Activated T-helper 17 cell treated with anti-CD3 and anti-CD28 coated beads, Interleukin-2, amount 50 U/mL, for 72 hours (primary cell): ENCODE data around the gene SLIT2. TPM values are rescaled to one million over a fixed set of nuclear protein-coding genes. Genes with fewer than 3 reads are reported as not detected.

ENCODE experiments used
- ATAC-seq: fragments of 150-1000 bp; cut with Tn5 transposase; replicated peaks from 2 replicates; pipeline ENCODE4 v1.10.0; 2021; ENCODE audit warnings: mild to moderate bottlenecking, moderate library complexity
- H3K27ac Mint-ChIP-seq: one replicate; pipeline ENCODE4 v1.8.0; 2022; ENCODE audit warnings: mixed read lengths
- H3K27me3 Mint-ChIP-seq: one replicate; pipeline ENCODE4 v1.8.0; 2022; ENCODE audit warnings: mixed read lengths
- H3K36me3 Mint-ChIP-seq: one replicate; pipeline ENCODE4 v1.8.0; 2022; ENCODE audit warnings: low read depth, mild to moderate bottlenecking, mixed read lengths
- H3K4me1 Mint-ChIP-seq: one replicate; pipeline ENCODE4 v1.8.0; 2022; ENCODE audit warnings: mixed read lengths
- H3K4me3 Mint-ChIP-seq: one replicate; pipeline ENCODE4 v1.8.0; 2022; ENCODE audit warnings: mild to moderate bottlenecking, mixed read lengths
- H3K9me3 Mint-ChIP-seq: one replicate; pipeline ENCODE4 v1.8.0; 2022; ENCODE audit warnings: mixed read lengths
- total RNA-seq, 2 donors: library from RNA; stranded (reverse); gene quantifications; one replicate each; pipeline ENCODE4 v1.2.3, GENCODE V29; 2022

SLIT2 gene
- total RNA-seq = not detected

DNA sequence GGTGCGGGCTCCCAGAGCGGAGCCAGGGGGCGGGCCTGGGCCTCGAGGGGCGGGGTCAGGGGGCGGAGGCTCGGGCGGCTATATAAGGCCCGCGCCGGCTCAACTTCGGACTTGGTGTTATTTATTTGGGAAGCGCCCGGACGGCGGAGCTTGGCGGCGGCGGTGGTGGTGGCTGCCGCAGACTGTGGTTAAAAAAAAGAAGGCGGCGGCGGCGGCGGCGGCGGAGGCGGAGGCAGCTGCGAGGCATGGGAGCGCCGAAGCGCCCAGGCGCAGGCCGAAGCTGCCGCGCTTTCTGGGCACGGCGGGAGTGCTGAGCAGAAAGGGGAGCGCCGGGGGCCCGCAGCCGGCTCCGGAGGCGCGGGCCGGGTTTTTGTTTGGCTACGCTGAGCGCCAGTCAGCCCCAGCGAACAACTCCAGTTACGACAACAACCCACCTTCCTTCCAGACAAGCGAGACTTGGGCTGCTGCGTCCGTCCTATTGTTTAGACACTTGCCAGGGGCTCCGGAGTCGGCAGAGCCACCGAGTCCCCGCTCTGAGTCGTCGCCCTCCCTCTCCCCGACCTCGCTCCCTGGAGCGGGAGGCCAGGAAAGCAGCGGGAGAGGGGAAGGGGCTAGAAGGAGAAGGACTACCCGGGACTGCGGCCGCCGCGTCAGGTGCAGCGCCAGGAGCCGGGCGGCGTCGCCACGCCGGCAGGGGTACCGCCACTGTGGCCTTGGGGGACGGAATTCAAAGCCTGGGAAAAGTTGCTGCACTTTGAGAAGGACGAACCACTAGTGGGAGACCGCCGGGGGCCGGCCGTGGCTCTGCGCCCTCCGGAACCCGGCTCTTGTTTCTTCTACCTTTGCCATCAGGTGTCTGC, at the start of gene SLIT2:
Gene SLIT2, plus strand, starts transcription at position 110 of the 860 bp plus-strand sequence. CDS start 1,911 bp downstream, outside the sequence.
- H3K4me1 Mint-ChIP-seq = no peaks in the 10 kb centered on the region
- peaks cover 37% of the 10 kb centered on the region for H3K27me3 Mint-ChIP-seq
- no peaks in the 10 kb centered on the region for H3K36me3 Mint-ChIP-seq
- H3K27ac Mint-ChIP-seq = no peak within 1 kb of the TSS
- H3K4me3 Mint-ChIP-seq = peak within 1 kb of the TSS; percentile 41
- ATAC-seq = no peak
- H3K9me3 Mint-ChIP-seq = no peaks in the 10 kb centered on the region

DNA sequence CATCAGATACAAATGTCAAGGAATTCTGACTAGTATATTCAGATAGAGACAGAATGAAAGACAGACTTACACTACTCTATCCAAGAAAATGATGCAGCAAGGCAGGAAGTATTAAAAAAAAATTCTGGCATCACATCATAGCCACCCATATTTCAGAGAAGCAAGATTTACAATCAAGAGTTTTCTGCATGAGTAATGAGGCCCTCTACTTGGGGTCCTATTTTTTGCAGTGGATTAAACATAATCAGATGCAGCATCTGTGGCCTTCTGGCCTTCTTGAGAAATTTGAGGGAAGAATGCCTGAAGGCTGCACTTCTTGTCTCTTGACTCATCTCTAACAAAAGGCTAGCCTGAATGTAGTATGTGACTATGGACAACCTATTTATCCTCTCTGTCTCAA, 48.2 kb upstream of the SLIT2 start:
- no peak for ATAC-seq
- no peaks in the 10 kb centered on the region for H3K36me3 Mint-ChIP-seq

GRCh38 chr4:20217521-20217920, 34.2 kb upstream of the SLIT2 start:
- ATAC-seq = no peak

More for the DNA sequence above, 48.2 kb upstream of the SLIT2 start:
- Mint-ChIP-seq H3K4me3 (no peak overlapping the region), H3K27me3 (no peaks in the 10 kb centered on the region), H3K27ac (no peak overlapping the region), H3K9me3 (peaks cover 3% of the 10 kb centered on the region), H3K4me1 (no peaks in the 10 kb centered on the region)

GRCh38 chr4:20217951-20218350, 33.8 kb upstream of the SLIT2 start:
- Mint-ChIP-seq H3K4me1 (no peaks in the 10 kb centered on the region), H3K27me3 (no peaks in the 10 kb centered on the region), H3K27ac (no peak overlapping the region), H3K9me3 (peaks cover 10% of the 10 kb centered on the region), H3K36me3 (no peaks in the 10 kb centered on the region), H3K4me3 (no peak overlapping the region)
- no peak for ATAC-seq

More at GRCh38 chr4:20217521-20217920, 34.2 kb upstream of the SLIT2 start:
- no peak overlapping the region for H3K27ac Mint-ChIP-seq
- H3K9me3 Mint-ChIP-seq = peaks cover 10% of the 10 kb centered on the region
- H3K27me3 Mint-ChIP-seq = no peaks in the 10 kb centered on the region
- H3K4me1 Mint-ChIP-seq = no peaks in the 10 kb centered on the region
- H3K36me3 Mint-ChIP-seq = no peaks in the 10 kb centered on the region
- no peak overlapping the region for H3K4me3 Mint-ChIP-seq

GRCh38 chr4:20219521-20219920, 32.2 kb upstream of the SLIT2 start:
- ATAC-seq = no peak
- Mint-ChIP-seq H3K36me3 (no peaks in the 10 kb centered on the region), H3K9me3 (peaks cover 8% of the 10 kb centered on the region), H3K4me3 (no peak overlapping the region), H3K27me3 (no peaks in the 10 kb centered on the region), H3K27ac (no peak overlapping the region), H3K4me1 (no peaks in the 10 kb centered on the region)

GRCh38 chr4:20237894-20238537, 13.7 kb upstream of the SLIT2 start:
- Mint-ChIP-seq H3K36me3 (no peaks in the 10 kb centered on the region), H3K27ac (no peak overlapping the region), H3K9me3 (peaks cover under 1% of the 10 kb centered on the region), H3K4me1 (no peaks in the 10 kb centered on the region), H3K27me3 (no peaks in the 10 kb centered on the region), H3K4me3 (no peak overlapping the region)
- ATAC-seq = no peak

DNA sequence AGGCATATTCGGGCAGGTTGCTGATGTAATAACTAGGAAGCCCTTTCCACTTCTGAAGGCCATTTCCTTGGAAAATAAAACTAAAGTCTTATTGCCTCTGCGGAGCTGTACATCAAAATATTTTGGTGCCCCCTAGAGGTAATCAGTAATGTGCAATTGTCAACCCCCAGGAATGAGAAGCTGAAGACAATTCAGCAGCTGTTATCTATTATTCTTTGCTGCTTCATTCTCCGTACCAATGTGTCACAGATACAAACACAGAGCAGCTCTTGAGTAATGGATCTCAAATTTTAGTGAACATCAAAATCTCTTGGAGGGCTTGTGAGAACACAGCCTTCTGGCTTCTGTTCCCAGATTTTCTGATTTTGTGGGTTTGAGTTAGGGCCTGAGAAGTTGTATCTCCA, 3.5 kb upstream of the SLIT2 start:
- no peaks in the 10 kb centered on the region for H3K4me1 Mint-ChIP-seq
- ATAC-seq = no peak
- no peak overlapping the region for H3K27ac Mint-ChIP-seq
- peaks cover 3% of the 10 kb centered on the region for H3K9me3 Mint-ChIP-seq
- peaks cover 19% of the 10 kb centered on the region for H3K27me3 Mint-ChIP-seq
- no peak overlapping the region for H3K4me3 Mint-ChIP-seq
- no peaks in the 10 kb centered on the region for H3K36me3 Mint-ChIP-seq

DNA sequence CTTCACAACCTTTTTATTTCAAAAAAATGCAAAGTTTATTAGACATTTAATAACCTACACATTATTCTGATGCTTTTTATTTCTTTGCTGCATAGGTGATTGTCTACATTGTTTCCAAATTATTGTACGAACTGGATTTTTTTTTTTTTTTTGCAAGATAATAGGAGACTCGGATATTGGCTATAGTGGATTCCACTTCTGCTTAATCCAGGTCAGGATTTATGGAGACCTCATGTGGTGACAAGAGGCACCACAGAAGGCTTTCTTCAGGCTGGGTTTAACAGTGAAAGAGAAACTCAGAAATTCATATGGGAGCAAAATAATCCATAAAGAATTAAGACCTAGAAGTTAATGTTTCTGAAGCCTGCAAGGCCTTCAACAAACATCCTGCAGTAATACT, 2.4 kb upstream of the SLIT2 start:
- H3K9me3 Mint-ChIP-seq = no peaks in the 10 kb centered on the region
- H3K36me3 Mint-ChIP-seq = no peaks in the 10 kb centered on the region
- H3K27ac Mint-ChIP-seq = no peak overlapping the region
- H3K4me1 Mint-ChIP-seq = no peaks in the 10 kb centered on the region
- ATAC-seq = no peak
- peaks cover 22% of the 10 kb centered on the region for H3K27me3 Mint-ChIP-seq
- H3K4me3 Mint-ChIP-seq = no peak overlapping the region

DNA sequence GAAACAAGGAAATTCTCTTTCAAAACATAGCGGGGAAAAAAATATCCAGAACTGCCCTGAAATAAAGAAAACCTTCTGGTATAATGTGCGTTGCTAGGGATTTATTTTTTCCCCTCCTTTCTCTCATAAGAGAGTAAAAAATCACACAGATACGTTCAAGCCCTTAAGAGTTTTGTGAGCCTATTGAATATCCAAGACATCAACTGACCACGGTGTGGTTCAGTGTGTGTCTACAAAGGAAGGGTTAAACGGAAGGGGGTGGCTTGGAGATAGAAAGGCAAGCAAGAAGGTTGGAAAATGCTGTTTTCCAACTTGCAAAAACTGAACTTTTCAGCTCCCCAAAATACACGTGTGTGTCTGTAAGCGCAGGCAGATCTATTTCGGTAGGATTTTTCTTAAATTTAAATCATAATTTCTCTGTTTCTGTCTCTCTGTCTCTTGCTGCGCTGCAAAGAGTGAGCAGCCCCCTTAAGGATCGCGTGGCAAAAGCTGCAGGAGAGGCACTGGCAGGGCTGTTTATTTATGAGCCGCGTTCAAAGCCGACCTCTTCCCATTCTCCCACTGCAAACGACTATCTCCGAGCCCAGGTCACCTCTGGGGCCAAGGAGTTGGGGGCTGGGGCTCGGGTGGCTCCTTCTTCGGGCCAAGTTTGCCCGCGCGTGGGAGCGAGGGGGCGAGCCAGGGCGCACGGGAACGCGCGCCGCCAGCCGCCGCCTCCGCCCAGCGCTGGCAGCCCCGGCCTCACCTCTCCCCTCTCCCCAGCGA, 492 bp upstream of the SLIT2 start:
- H3K27ac Mint-ChIP-seq = no peak overlapping the region
- H3K4me3 Mint-ChIP-seq = peak overlapping the region; percentile 37
- peaks cover 33% of the 10 kb centered on the region for H3K27me3 Mint-ChIP-seq
- no peaks in the 10 kb centered on the region for H3K36me3 Mint-ChIP-seq
- no peak for ATAC-seq
- no peaks in the 10 kb centered on the region for H3K4me1 Mint-ChIP-seq
- H3K9me3 Mint-ChIP-seq = no peaks in the 10 kb centered on the region

GRCh38 chr4:20252656-20253282, 1.1 kb downstream of the SLIT2 start:
- peak overlapping the region; percentile 41 for H3K4me3 Mint-ChIP-seq
- peaks cover 37% of the 10 kb centered on the region for H3K27me3 Mint-ChIP-seq
- no peaks in the 10 kb centered on the region for H3K36me3 Mint-ChIP-seq
- no peak overlapping the region for H3K27ac Mint-ChIP-seq
- H3K9me3 Mint-ChIP-seq = no peaks in the 10 kb centered on the region
- no peak for ATAC-seq
- H3K4me1 Mint-ChIP-seq = no peaks in the 10 kb centered on the region

GRCh38 chr4:20253283-20253734, 1.6 kb downstream of the SLIT2 start:
- no peaks in the 10 kb centered on the region for H3K4me1 Mint-ChIP-seq
- H3K36me3 Mint-ChIP-seq = no peaks in the 10 kb centered on the region
- H3K27ac Mint-ChIP-seq = no peak overlapping the region
- no peak overlapping the region for H3K4me3 Mint-ChIP-seq
- H3K9me3 Mint-ChIP-seq = no peaks in the 10 kb centered on the region
- H3K27me3 Mint-ChIP-seq = peaks cover 40% of the 10 kb centered on the region
- ATAC-seq = no peak

GRCh38 chr4:20253735-20254409, 2.2 kb downstream of the SLIT2 start:
- Mint-ChIP-seq H3K4me3 (no peak overlapping the region), H3K27me3 (peaks cover 40% of the 10 kb centered on the region), H3K36me3 (no peaks in the 10 kb centered on the region), H3K9me3 (no peaks in the 10 kb centered on the region), H3K27ac (no peak overlapping the region), H3K4me1 (no peaks in the 10 kb centered on the region)
- no peak for ATAC-seq

DNA sequence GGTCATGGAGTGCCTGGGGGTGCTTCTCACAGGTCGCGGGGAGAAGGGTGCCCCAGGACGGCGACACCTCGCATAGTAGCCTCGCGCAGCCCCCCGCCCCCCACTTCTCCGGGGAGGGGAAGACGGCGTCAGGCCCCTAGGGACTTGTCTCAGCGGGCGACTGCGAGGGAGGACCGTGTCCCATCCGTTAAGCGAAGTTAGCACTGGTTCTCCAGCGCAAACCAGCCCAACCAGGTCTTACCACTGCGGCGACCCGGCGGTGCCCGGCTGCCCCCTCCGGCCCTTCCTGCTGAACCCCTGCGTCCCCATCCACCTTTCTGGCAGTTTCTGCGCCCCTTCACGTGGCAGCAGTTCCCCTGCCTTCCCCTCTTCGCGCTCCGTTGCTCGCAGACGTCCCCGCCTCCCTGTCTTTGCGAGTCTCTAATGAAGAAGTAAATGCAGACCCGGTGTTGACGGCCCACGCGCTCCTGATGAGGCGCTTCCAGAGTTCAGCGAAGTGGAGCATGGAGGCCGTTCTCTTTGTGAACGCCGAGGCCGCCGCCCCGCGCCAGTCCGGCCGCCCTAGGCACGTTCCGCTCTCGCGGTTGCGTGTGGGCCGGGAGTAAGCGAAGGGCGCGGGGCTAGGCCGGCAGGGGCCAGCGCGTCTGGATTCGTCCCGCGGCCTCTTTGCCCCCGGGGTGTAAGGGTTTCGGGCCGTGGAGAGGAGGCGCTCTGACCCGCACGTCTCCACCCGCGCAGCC, 3.0 kb downstream of the SLIT2 start:
- H3K4me1 Mint-ChIP-seq = no peaks in the 10 kb centered on the region
- no peaks in the 10 kb centered on the region for H3K9me3 Mint-ChIP-seq
- no peak overlapping the region for H3K27ac Mint-ChIP-seq
- peaks cover 40% of the 10 kb centered on the region for H3K27me3 Mint-ChIP-seq
- no peak overlapping the region for H3K4me3 Mint-ChIP-seq
- no peaks in the 10 kb centered on the region for H3K36me3 Mint-ChIP-seq
- ATAC-seq = no peak
